Measurements from ENCODE around the gene ZDHHC13.

Gene ZDHHC13

DNA sequence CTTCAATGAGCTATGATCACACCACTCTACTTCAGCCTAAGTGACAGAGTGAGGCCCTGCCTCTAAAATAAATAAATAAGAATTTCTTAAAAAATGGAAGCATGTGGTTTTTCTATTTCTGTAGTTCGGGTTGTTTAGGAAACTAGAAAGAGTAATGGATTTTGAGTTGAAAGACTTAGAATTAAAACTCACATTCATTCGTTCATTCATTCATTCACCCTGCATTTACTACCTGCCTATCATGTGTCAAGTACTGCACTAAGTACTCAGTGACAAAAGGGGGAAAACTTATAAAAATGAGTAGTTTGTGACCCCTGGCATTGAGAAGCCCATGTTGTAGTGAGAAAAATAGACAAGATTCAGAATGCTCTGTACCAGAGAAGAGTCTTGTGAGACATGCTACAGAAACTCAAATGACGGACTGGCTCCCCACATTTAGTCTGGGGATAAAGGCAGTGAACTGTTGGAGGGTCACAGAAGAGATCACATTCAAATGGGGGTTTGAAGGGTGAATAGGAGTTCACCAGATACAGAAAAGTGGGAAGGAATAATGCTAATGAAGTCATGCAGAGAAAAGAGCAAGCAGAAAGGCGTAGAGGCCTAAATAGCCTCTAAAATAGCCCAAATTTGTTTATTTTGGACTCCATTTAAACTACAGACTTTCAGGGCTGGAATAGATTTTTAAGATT, 77.8 kb downstream of the ZDHHC13 start:
- no peak for TF ChIP-seq ZNF274 (IDR thresholded peaks at IDR 0.05; ENCODE audit: low read depth, low read length)
- no peak overlapping the region for H3K4me3 ChIP-seq (ENCODE audit: low read length)

GRCh38 chr11:19196432-19196831, 79.5 kb downstream of the ZDHHC13 start:
- H3K4me3 ChIP-seq (ENCODE audit: low read length), result no peak overlapping the region

DNA sequence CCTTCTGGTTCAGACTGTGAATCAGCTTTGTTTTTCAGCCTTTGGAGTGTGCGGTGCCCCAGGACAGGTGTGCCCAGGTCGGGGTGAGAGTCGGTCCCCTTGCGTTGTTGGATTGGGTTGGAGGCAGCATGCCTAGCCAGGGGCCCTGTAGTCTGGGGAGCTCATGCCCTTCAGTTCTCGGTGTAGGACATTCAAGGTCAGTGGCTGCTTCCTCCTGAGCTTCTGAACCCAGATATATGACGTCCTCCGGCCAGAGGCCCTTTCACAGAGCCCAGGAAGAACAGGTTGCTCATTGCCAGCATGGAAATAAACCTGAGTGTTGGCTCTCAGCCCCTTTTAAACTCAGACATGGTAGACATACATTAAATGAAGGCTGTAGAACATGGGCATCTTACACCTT, 82.1 kb downstream of the ZDHHC13 start:
- H3K4me3 ChIP-seq (ENCODE audit: low read length), result no peak overlapping the region
- TF ChIP-seq ZNF274 (IDR thresholded peaks at IDR 0.05; ENCODE audit: low read depth, low read length), result no peak

More at GRCh38 chr11:19196432-19196831, 79.5 kb downstream of the ZDHHC13 start:
- no peak for TF ChIP-seq ZNF274 (IDR thresholded peaks at IDR 0.05; ENCODE audit: low read depth, low read length)

GRCh38 chr11:19199771-19200170, 82.8 kb downstream of the ZDHHC13 start:
- H3K4me3 ChIP-seq (ENCODE audit: low read length), result no peak overlapping the region
- TF ChIP-seq ZNF274 (IDR thresholded peaks at IDR 0.05; ENCODE audit: low read depth, low read length), result no peak

- TF ChIP-seq ZNF274 (IDR thresholded peaks at IDR 0.05; ENCODE audit: low read depth, low read length), result no peak
- H3K4me3 ChIP-seq (ENCODE audit: low read length), result no peak overlapping the region
Observed at GRCh38 chr11:19200410-19201201, 83.6 kb downstream of the ZDHHC13 start.

GRCh38 chr11:19201737-19202605, 85.0 kb downstream of the ZDHHC13 start, which contains the start of gene CSRP3:
TSS of gene CSRP3 (minus strand) at chr11:19201983. CDS start at chr11:19192448, 9,535 bp downstream.
- TF ChIP-seq ZNF274 (IDR thresholded peaks at IDR 0.05; ENCODE audit: low read depth, low read length), result no peak
- no peak within 1 kb of the TSS for H3K4me3 ChIP-seq (ENCODE audit: low read length)

GRCh38 chr11:19204836-19205235, 87.9 kb downstream of the ZDHHC13 start:
- H3K4me3 ChIP-seq (ENCODE audit: low read length), result no peak overlapping the region
- TF ChIP-seq ZNF274 (IDR thresholded peaks at IDR 0.05; ENCODE audit: low read depth, low read length), result no peak

- no peak overlapping the region for H3K4me3 ChIP-seq (ENCODE audit: low read length)
- TF ChIP-seq ZNF274 (IDR thresholded peaks at IDR 0.05; ENCODE audit: low read depth, low read length), result no peak
Observed at GRCh38 chr11:19208181-19208580, 91.2 kb downstream of the ZDHHC13 start.

GRCh38 chr11:19208959-19209546, 92.1 kb downstream of the ZDHHC13 start:
- no peak overlapping the region for H3K4me3 ChIP-seq (ENCODE audit: low read length)
- TF ChIP-seq ZNF274 (IDR thresholded peaks at IDR 0.05; ENCODE audit: low read depth, low read length), result no peak

DNA sequence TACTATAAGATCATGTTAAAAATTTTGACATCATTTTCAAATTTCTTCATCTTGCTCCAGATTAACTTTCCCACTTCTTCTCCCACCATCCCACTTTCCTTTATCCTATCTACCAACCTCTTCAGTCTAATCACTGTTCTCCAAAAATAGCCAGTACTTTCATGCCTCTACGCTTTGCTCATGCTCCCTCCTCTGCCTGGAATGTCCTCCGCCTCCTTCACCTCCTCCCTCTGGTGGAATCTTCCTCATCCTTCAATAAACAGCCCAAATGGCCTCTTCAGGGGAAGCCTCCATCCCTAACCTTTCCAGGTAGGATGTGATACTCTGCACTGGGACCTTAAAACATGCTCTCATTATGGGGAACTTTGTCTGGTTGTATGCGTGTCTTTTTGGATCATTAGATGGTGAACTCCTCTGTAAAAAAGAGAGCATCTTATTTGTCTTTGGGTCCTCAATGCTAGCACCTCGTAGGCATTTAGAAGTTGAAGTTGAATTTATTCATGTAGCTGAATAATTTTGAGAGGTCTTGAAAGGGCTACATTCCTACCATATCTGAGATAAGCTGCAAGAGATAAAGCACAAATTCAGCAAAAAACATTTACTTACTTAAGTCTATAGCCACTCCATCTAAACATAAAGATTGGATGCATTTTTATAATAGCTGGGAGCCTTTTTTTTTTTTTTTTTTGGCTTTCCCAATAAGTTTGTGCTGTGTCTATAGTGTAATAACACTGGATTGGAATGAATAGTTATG, 92.8 kb downstream of the ZDHHC13 start:
- H3K4me3 ChIP-seq (ENCODE audit: low read length), result no peak overlapping the region
- no peak for TF ChIP-seq ZNF274 (IDR thresholded peaks at IDR 0.05; ENCODE audit: low read depth, low read length)

DNA sequence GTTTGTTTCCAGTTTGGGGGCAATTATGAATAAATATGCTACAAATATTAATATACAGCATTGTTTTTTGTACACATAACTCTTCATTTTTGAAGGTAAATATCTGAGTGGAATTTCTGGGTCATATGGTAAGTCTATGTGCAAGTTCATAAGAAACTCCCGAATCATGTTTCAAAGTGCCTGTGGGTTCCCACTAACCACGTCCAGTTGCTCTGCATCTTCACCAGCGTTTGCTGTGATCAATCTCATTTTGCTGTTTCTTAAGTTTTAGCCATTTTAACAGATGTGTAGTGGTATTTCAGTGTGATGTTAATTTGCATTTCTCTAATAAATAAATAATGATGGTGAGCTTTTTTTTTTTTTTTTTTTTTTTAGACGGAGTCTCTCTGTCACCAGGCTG, 99.1 kb downstream of the ZDHHC13 start:
- no peak for TF ChIP-seq ZNF274 (IDR thresholded peaks at IDR 0.05; ENCODE audit: low read depth, low read length)
- no peak overlapping the region for H3K4me3 ChIP-seq (ENCODE audit: low read length)

DNA sequence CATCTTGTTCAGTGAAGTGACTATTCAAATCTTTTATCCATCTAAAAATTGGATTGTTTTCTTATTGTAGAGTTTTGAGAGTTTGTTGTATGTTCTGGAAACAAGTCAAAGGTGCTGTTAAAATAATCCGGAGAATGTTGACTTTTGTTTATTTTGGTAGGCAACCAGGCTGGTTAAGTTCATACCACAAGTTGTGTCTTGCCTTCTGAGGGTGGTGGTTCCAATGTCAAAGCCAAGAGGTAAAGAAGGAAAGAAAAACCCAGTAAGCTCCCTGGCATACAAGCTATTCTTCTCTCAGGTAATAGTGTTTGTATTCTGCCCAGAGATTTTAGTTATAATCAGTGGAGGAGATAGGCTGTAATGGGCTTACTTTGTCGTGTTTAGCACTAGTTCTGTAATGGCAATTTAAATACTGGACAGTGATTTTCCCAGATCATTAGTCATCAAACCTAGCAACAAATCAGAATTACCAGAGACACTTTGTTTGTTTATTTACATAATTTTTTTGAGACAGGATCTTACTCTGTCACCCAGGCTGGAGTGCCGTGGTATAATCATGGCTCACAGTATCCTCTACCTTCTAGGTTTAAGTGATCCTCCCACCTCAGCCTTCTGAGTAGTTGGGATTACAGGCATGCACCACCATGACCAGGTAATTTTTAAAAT, 99.9 kb downstream of the ZDHHC13 start:
- no peak for TF ChIP-seq ZNF274 (IDR thresholded peaks at IDR 0.05; ENCODE audit: low read depth, low read length)

DNA sequence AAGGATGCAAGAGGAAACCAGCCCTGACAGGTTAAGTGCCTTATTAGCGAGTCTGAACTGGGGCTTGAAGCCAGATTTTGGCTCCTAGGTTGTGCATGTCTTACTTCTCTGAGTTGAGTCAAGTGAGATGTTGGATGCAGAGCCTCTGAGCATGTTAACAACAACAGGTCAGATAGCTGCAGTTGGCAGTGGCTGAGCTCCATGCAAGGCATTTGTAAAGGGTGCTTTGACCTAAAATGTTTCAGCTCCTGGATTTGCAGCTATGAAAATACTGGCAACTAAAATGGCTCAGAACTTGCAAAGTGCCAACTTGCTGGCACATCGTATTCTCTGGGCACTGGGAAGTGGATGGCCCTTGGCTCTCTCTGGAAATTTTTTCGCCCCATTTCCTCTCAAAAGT, 101.2 kb downstream of the ZDHHC13 start:
- no peak overlapping the region for H3K4me3 ChIP-seq (ENCODE audit: low read length)
- no peak for TF ChIP-seq ZNF274 (IDR thresholded peaks at IDR 0.05; ENCODE audit: low read depth, low read length)

More for the DNA sequence above, 99.9 kb downstream of the ZDHHC13 start:
- H3K4me3 ChIP-seq (ENCODE audit: low read length), result no peak overlapping the region

Data from GM08714 (cell line).